ENCODE results near the gene DLEC1.

DLEC1 gene

GRCh38 chr3:38108649-38109579 is 69.9 kb downstream of the DLEC1 start:
- DNase-seq (ENCODE audit: low spot score): no peak

- DNase-seq (ENCODE audit: low spot score): no peak
Measured at GRCh38 chr3:38109580-38110313, 70.7 kb downstream of the DLEC1 start.

- no peak for DNase-seq (ENCODE audit: low spot score)
Measured at GRCh38 chr3:38110314-38111050, 71.5 kb downstream of the DLEC1 start.

GRCh38 chr3:38111201-38111600 is 72.2 kb downstream of the DLEC1 start:
- DNase-seq (ENCODE audit: low spot score): no peak

GRCh38 chr3:38111696-38112377 is 72.8 kb downstream of the DLEC1 start:
- DNase-seq (ENCODE audit: low spot score): no peak

GRCh38 chr3:38112378-38112761 is 73.4 kb downstream of the DLEC1 start:
- DNase-seq (ENCODE audit: low spot score): no peak

GRCh38 chr3:38114052-38114874 is 75.3 kb downstream of the DLEC1 start:
- DNase-seq (ENCODE audit: low spot score): no peak

- DNase-seq (ENCODE audit: low spot score): no peak
Measured at GRCh38 chr3:38114875-38115644, 76.1 kb downstream of the DLEC1 start.

- no peak for DNase-seq (ENCODE audit: low spot score)
Measured at GRCh38 chr3:38115645-38116427, 76.8 kb downstream of the DLEC1 start.

GRCh38 chr3:38116471-38117162 is 77.6 kb downstream of the DLEC1 start:
- no peak for DNase-seq (ENCODE audit: low spot score)

- DNase-seq (ENCODE audit: low spot score): no peak
Measured at GRCh38 chr3:38117163-38117716, 78.2 kb downstream of the DLEC1 start.

GRCh38 chr3:38117748-38118420 is 78.9 kb downstream of the DLEC1 start:
- peak; percentile 75 for DNase-seq (ENCODE audit: low spot score)

GRCh38 chr3:38118421-38119247 is 79.6 kb downstream of the DLEC1 start:
- no peak for DNase-seq (ENCODE audit: low spot score)

- no peak for DNase-seq (ENCODE audit: low spot score)
Measured at GRCh38 chr3:38119248-38119544, 80.2 kb downstream of the DLEC1 start.

GRCh38 chr3:38119821-38120692 is 81.0 kb downstream of the DLEC1 start:
- no peak for DNase-seq (ENCODE audit: low spot score)

All from AG08396 (cell line).